ENCODE results near the gene MSRB3. TPM values are rescaled to one million over a fixed set of nuclear protein-coding genes. Genes with fewer than 3 reads are reported as not detected.

Gene MSRB3
- total RNA-seq, 1 experiment from 2014 or later = 31.1 TPM

GRCh38 chr12:65257986-65258385 is 20.5 kb upstream of the MSRB3 start:
- no peak for DNase-seq (ENCODE audit: unreplicated experiment)
- Mint-ChIP-seq H3K9me3 (ENCODE audit: unreplicated experiment) (no peaks in the 10 kb centered on the region), H3K27me3 (ENCODE audit: insufficient read depth, unreplicated experiment) (no peaks in the 10 kb centered on the region), H3K4me3 (ENCODE audit: unreplicated experiment) (no peak overlapping the region), H3K27ac (ENCODE audit: low read depth, unreplicated experiment) (no peak overlapping the region), H3K4me1 (ENCODE audit: insufficient read depth, unreplicated experiment) (no peaks in the 10 kb centered on the region), H3K36me3 (ENCODE audit: insufficient read depth, unreplicated experiment) (peaks cover 6% of the 10 kb centered on the region)
- ChIA-PET POLR2A (interaction anchor here (0.7 to 1.1 kb wide), 2 partner anchors 19 to 499 kb away, joined by 3 read pairs; no protein-coding TSS in a partner anchor), CTCF (interaction anchor here (0.7 to 1.1 kb wide), 3 partner anchors 18 to 493 kb away, joined by 3 to 4 read pairs (median 3); no protein-coding TSS in a partner anchor)
- intact Hi-C loops (cut with micrococcal nuclease) = no loop called here
- BruUV-seq (replicated peaks) = no TSS peak
- TF ChIP-seq CTCF (IDR thresholded peaks at IDR 0.05; ENCODE audit: unreplicated experiment) = no peak

GRCh38 chr12:65259501-65259900 is 19.0 kb upstream of the MSRB3 start:
- H3K4me1 Mint-ChIP-seq (ENCODE audit: insufficient read depth, unreplicated experiment) = no peaks in the 10 kb centered on the region
- no peak for TF ChIP-seq CTCF (IDR thresholded peaks at IDR 0.05; ENCODE audit: unreplicated experiment)
- H3K36me3 Mint-ChIP-seq (ENCODE audit: insufficient read depth, unreplicated experiment) = no peaks in the 10 kb centered on the region
- no peak overlapping the region for H3K27ac Mint-ChIP-seq (ENCODE audit: low read depth, unreplicated experiment)
- ChIA-PET CTCF (no interaction called here), POLR2A (no interaction called here)
- intact Hi-C loops (cut with micrococcal nuclease) = no loop called here
- DNase-seq (ENCODE audit: unreplicated experiment) = no peak
- no peaks in the 10 kb centered on the region for H3K27me3 Mint-ChIP-seq (ENCODE audit: insufficient read depth, unreplicated experiment)
- H3K4me3 Mint-ChIP-seq (ENCODE audit: unreplicated experiment) = no peak overlapping the region
- H3K9me3 Mint-ChIP-seq (ENCODE audit: unreplicated experiment) = no peaks in the 10 kb centered on the region
- no TSS peak for BruUV-seq (replicated peaks)

- POLR2A ChIA-PET = interaction anchor here (0.8 kb wide), 1 partner anchor 21 kb away, joined by 3 read pairs; no protein-coding TSS in a partner anchor
- H3K36me3 Mint-ChIP-seq (ENCODE audit: insufficient read depth, unreplicated experiment) = no peaks in the 10 kb centered on the region
Observed at GRCh38 chr12:65263777-65264176, 14.7 kb upstream of the MSRB3 start.

GRCh38 chr12:65266408-65266807 is 12.1 kb upstream of the MSRB3 start:
- H3K27ac Mint-ChIP-seq (ENCODE audit: low read depth, unreplicated experiment) = no peak overlapping the region
- DNase-seq (ENCODE audit: unreplicated experiment) = no peak
- no peak for TF ChIP-seq CTCF (IDR thresholded peaks at IDR 0.05; ENCODE audit: unreplicated experiment)
- POLR2A ChIA-PET = no interaction called here
- H3K4me1 Mint-ChIP-seq (ENCODE audit: insufficient read depth, unreplicated experiment) = peaks cover 10% of the 10 kb centered on the region
- intact Hi-C loops (cut with micrococcal nuclease) = no loop called here
- no peaks in the 10 kb centered on the region for H3K27me3 Mint-ChIP-seq (ENCODE audit: insufficient read depth, unreplicated experiment)
- CTCF ChIA-PET = no interaction called here
- H3K9me3 Mint-ChIP-seq (ENCODE audit: unreplicated experiment) = no peaks in the 10 kb centered on the region
- no TSS peak for BruUV-seq (replicated peaks)
- no peak overlapping the region for H3K4me3 Mint-ChIP-seq (ENCODE audit: unreplicated experiment)
- H3K36me3 Mint-ChIP-seq (ENCODE audit: insufficient read depth, unreplicated experiment) = no peaks in the 10 kb centered on the region

More at GRCh38 chr12:65263777-65264176, 14.7 kb upstream of the MSRB3 start:
- Mint-ChIP-seq H3K4me1 (ENCODE audit: insufficient read depth, unreplicated experiment) (no peaks in the 10 kb centered on the region), H3K9me3 (ENCODE audit: unreplicated experiment) (no peaks in the 10 kb centered on the region), H3K27ac (ENCODE audit: low read depth, unreplicated experiment) (no peak overlapping the region), H3K27me3 (ENCODE audit: insufficient read depth, unreplicated experiment) (no peaks in the 10 kb centered on the region), H3K4me3 (ENCODE audit: unreplicated experiment) (no peak overlapping the region)
- DNase-seq (ENCODE audit: unreplicated experiment) = no peak
- CTCF ChIA-PET = interaction anchor here (0.7 kb wide), 1 partner anchor 462 kb away, joined by 4 read pairs; no protein-coding TSS in a partner anchor
- no TSS peak for BruUV-seq (replicated peaks)
- TF ChIP-seq CTCF (IDR thresholded peaks at IDR 0.05; ENCODE audit: unreplicated experiment) = no peak
- intact Hi-C loops (cut with micrococcal nuclease) = no loop called here

Measured in MCF 10A (cell line).